Astrocyte of the spinal cord (primary cell): ENCODE measurements around the gene MMP21.
A peak's percentile ranks its signal among the peaks of the same experiment; 100 is the strongest.

Experiments used
- DNase-seq: peaks from one replicate; pipeline ENCODE4 v3.0.0; 2011; ENCODE audit warnings: low read depth, low spot score
- H3K4me3 ChIP-seq: 2 replicates; pipeline ENCODE4 v1.5.1; 2011; ENCODE audit warnings: low read depth, mild to moderate bottlenecking, low read length, moderate library complexity
- CTCF ChIP-seq: IDR thresholded peaks from 2 replicates; pipeline ENCODE4 v1.5.1; 2012; ENCODE audit warnings: low read depth, mild to moderate bottlenecking, low read length, inconsistent platforms
- in situ Hi-C: cut with HindIII; loops from 2 replicates; pipeline ENCODE4 v1.10.0; 2017; ENCODE audit warnings: low sequenced_read_pairs

MMP21 gene

GRCh38 chr10:125756853-125757487, 18.7 kb downstream of the MMP21 start:
- in situ Hi-C loops, result no loop called here
- no peak for TF ChIP-seq CTCF
- DNase-seq, result no peak
- no peak overlapping the region for H3K4me3 ChIP-seq

GRCh38 chr10:125756196-125756595, 19.4 kb downstream of the MMP21 start:
- TF ChIP-seq CTCF, result no peak
- in situ Hi-C loops, result no loop called here
- no peak overlapping the region for H3K4me3 ChIP-seq
- DNase-seq, result no peak

- no peak overlapping the region for H3K4me3 ChIP-seq
- in situ Hi-C loops, result no loop called here
- no peak for DNase-seq
- TF ChIP-seq CTCF, result no peak
Observed at GRCh38 chr10:125747417-125747816, 28.2 kb downstream of the MMP21 start.

- no peak for DNase-seq
- in situ Hi-C loops, result no loop called here
- no peak for TF ChIP-seq CTCF
- no peak overlapping the region for H3K4me3 ChIP-seq
Observed at GRCh38 chr10:125744909-125745308, 30.7 kb downstream of the MMP21 start.

- in situ Hi-C loops, result no loop called here
- no peak overlapping the region for H3K4me3 ChIP-seq
- TF ChIP-seq CTCF, result peak; percentile 19
- peak; percentile 17 for DNase-seq
Observed at GRCh38 chr10:125742465-125742864, 33.2 kb downstream of the MMP21 start.

GRCh38 chr10:125739994-125740679, 35.5 kb downstream of the MMP21 start:
- TF ChIP-seq CTCF, result no peak
- in situ Hi-C loops, result no loop called here
- no peak for DNase-seq
- no peak overlapping the region for H3K4me3 ChIP-seq
